Colonic mucosa (tissue), 4 donors: ENCODE measurements around the gene CAMTA1. TPM values are rescaled to one million over a fixed set of nuclear protein-coding genes. Genes with fewer than 3 reads are reported as not detected.

Source experiments
- DNase-seq: peaks from one replicate; pipeline ENCODE4 v3.0.0-alpha.2; 2020
- H3K27ac ChIP-seq: fragments of 200-600 bp; one replicate; pipeline ENCODE4 v1.8.0; 2021
- H3K27me3 ChIP-seq: fragments of 200-600 bp; one replicate; pipeline ENCODE4 v1.8.0; 2021
- H3K36me3 ChIP-seq: fragments of 200-600 bp; one replicate; pipeline ENCODE4 v1.8.0; 2021
- H3K4me1 ChIP-seq: fragments of 200-600 bp; one replicate; pipeline ENCODE4 v1.8.0; 2021; ENCODE audit warnings: mild to moderate bottlenecking
- H3K4me3 ChIP-seq: fragments of 200-600 bp; one replicate; pipeline ENCODE4 v1.8.0; 2021
- H3K9ac ChIP-seq, 2 donors: one replicate each; pipeline ENCODE4 v1.7.0; 2013; ENCODE audit warnings: control low read depth in 2 of 2, low read depth in 2 of 2, low read length in 2 of 2
- H3K9me3 ChIP-seq: fragments of 200-600 bp; one replicate; pipeline ENCODE4 v1.8.0; 2021
- intact Hi-C: fragments of 100-400 bp; cut with DNase I; formaldehyde crosslinking; loops from one replicate; pipeline ENCODE4 v1.14.1; 2022
- total RNA-seq, 2 donors: library from RNA; stranded (reverse); fragmentation: NEBNext Ultra II Directional in 1 of 2; extraction: Animal tissue kit (Norgen Biotek cat#: 25700) in 1 of 2; gene quantifications; one replicate each; pipeline ENCODE4 v1.2.1, GENCODE V29; 2021
- TF ChIP-seq, protein P1 (sequence below): fragments of 200-600 bp; IDR thresholded peaks from one replicate; pipeline ENCODE4 v1.8.0; 2022; ENCODE audit warnings: antibody characterized with exemption, mild to moderate bottlenecking
- donor health status: healthy.
- donor health status: DM: no; HTN: no; CAD: no.
- donor health status: DM: no; HTN: no; CAD: no.

Gene CAMTA1
- total RNA-seq, 2 donors from 2014 or later = 76.8 to 92.8 TPM

DNA sequence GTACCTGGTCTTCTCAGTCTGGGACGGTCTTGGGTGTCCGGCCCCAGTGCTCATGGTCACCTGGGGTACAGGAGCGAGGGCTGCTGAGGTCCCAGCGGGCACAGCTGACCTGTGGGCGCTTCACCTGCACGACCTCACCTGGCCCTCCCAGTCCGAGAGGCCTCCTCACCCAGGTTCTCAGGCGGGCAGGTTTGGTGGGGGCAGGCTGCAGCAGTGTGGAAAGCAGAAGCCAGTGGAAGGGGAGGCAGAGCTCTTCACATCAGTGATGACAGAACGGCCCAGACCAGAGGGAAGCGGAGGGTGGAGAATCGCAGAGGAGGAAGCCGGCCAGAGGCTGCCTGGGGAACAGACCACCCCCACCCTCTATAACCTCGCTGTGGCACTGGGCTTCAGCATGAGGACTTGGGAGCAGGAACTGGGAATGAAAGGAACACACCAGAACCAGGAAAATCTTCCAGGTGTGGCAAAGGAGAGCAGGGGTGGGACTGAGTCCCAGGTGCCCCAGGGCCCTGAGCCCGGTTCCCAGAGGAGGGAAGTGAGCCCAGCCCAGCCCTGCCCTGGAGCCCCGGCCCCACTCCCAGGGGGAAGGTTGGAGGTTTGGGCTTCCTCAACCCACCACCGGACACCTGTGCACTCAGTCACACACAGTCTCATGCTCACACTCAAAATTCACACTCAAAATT, 720.7 kb downstream of the CAMTA1 start:
- DNase-seq = no peak
- no peak overlapping the region for H3K9ac ChIP-seq
- no peaks in the 10 kb centered on the region for H3K36me3 ChIP-seq
- H3K4me3 ChIP-seq = no peak overlapping the region
- no peaks in the 10 kb centered on the region for H3K9me3 ChIP-seq
- no peaks in the 10 kb centered on the region for H3K27me3 ChIP-seq
- H3K4me1 ChIP-seq = no peaks in the 10 kb centered on the region
- no peak overlapping the region for H3K27ac ChIP-seq
- TF ChIP-seq, protein P1, sequence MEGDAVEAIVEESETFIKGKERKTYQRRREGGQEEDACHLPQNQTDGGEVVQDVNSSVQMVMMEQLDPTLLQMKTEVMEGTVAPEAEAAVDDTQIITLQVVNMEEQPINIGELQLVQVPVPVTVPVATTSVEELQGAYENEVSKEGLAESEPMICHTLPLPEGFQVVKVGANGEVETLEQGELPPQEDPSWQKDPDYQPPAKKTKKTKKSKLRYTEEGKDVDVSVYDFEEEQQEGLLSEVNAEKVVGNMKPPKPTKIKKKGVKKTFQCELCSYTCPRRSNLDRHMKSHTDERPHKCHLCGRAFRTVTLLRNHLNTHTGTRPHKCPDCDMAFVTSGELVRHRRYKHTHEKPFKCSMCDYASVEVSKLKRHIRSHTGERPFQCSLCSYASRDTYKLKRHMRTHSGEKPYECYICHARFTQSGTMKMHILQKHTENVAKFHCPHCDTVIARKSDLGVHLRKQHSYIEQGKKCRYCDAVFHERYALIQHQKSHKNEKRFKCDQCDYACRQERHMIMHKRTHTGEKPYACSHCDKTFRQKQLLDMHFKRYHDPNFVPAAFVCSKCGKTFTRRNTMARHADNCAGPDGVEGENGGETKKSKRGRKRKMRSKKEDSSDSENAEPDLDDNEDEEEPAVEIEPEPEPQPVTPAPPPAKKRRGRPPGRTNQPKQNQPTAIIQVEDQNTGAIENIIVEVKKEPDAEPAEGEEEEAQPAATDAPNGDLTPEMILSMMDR = no peak
- intact Hi-C loops = no loop called here

DNA sequence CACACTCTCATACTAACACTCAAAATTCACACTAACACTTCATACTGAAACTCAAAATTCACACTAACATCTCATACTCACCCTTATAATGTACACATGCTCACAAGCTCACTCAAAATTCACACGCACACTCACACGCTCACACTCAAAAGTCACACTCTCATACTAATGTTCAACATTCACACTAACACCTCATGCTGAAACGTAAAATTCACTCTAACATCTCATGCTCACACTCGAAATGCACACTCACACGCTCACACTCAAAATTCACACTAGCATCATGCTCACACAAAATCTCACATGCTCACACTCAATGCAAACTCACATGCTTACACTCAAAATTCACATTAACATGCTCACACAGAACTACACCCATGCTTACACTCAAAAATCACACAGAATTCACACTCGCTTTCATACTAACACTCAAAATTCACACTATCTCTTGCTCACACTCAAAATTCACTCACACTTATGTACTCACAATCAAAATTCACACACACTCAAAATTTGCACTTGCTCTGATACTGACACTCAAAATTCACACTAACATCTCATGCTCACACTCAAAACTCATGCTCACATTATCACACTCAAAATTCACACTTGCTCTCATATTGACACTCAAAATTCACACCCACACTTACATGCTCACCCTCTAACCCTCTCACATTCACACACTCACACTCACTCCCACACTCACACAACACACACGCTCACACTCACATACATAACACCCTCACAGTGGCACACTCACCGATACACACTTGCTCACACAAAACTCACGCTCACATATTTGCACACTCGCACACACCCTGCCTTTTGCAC, 721.4 kb downstream of the CAMTA1 start:
- intact Hi-C loops = no loop called here

DNA sequence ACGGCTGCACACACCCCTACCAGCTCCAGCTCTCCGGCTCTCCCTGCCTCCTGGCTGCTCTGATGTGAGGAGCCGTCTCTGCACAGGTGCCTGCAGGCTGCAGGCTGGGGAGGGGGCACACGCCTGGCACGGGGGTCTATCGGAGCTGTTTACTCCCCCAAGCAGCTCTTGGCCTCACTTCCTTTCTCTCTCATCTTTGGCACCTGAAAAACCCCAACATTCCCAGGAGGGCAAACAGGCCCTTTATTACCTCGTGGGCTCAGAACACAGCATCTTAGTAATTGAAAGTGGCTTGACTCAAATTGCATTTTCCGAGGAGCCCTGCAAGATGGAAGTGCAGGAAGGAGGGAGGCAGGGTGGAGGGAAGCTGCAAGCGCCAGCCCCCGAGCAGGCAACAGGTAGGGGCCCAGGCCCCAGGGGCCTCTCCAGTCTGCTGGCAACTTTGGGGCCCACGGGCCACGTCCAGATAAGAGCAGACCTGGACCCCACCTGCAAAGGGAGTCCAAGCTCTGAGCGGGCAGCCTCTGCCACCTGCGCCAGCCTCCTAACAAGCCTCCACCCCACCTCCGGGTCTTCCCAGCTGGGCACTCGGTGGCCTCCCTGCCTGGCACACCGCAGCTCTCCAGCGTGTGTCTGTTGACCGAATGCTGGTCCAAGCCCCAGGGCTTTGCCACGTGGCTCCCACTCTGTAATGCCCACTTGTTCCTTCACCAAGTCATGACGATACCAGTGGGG, 722.2 kb downstream of the CAMTA1 start:
- Histone ChIP-seq H3K9ac (no peak overlapping the region), H3K36me3 (no peaks in the 10 kb centered on the region), H3K4me3 (no peak overlapping the region), H3K27ac (no peak overlapping the region), H3K9me3 (no peaks in the 10 kb centered on the region), H3K27me3 (no peaks in the 10 kb centered on the region), H3K4me1 (no peaks in the 10 kb centered on the region)
- intact Hi-C loops = no loop called here
- no peak for DNase-seq
- TF ChIP-seq, protein P1 = no peak

More for the DNA sequence above, 721.4 kb downstream of the CAMTA1 start:
- Histone ChIP-seq H3K4me3 (no peak overlapping the region), H3K9me3 (no peaks in the 10 kb centered on the region), H3K27me3 (no peaks in the 10 kb centered on the region), H3K4me1 (no peaks in the 10 kb centered on the region), H3K9ac (no peak overlapping the region), H3K27ac (no peak overlapping the region), H3K36me3 (no peaks in the 10 kb centered on the region)
- DNase-seq = no peak
- TF ChIP-seq, protein P1 = no peak

DNA sequence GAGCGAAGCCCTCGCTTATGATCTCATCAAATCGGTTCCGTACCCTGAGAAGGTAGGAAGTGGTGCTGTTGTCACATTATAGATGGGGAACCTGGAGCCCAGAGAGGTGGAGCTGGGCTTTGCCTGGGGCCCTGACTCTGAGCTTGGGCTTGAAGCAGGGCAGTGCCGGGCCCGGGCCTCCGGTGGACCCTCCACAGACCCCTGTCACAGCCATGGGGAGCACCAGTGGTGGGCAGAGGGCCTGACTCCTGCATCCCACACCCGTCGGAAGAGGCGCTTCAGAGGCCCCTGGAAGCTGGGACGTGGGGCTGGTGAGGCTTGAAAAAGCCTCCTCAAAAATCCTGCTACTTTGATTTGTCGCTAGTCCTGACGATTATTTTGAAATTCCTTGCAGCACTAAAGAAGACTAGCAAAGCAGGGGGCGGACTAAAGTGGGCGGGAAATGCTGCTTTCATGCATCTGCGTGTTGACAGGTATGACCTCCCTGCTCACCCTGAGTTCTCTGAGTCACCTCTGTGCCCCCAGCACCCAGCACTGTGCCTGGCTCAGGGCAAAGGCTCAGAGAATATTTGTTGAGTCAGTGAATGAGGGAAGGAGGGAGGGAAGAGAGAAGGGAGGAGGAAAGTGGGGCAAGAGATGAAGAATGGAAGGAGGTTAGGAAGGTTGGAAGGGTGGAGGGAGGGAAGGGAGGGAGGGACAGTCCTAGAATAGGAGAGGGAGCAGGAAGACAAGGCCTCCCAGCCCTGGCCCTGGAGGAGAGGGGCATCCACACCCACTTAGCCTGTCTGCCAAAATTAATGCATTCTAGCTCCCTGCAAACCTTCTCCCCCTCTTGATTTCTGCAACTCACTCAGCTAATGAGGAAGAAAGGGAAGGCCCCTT, 723.0 kb downstream of the CAMTA1 start:
- Histone ChIP-seq H3K27me3 (no peaks in the 10 kb centered on the region), H3K4me1 (no peaks in the 10 kb centered on the region), H3K4me3 (no peak overlapping the region), H3K36me3 (no peaks in the 10 kb centered on the region), H3K9ac (no peak overlapping the region), H3K9me3 (no peaks in the 10 kb centered on the region), H3K27ac (no peak overlapping the region)
- intact Hi-C loops = no loop called here
- TF ChIP-seq, protein P1 = no peak
- no peak for DNase-seq
